Forelimb muscle (tissue), 1 donor: ENCODE measurements around the gene CDKL1. TPM values are rescaled to one million over a fixed set of nuclear protein-coding genes. Genes with fewer than 3 reads are reported as not detected.

ENCODE experiments used
- polyA plus RNA-seq: library from polyadenylated mRNA; unstranded; fragments of 120-200 nt; gene quantifications from one replicate; pipeline ENCODE4 v1.2.1, GENCODE V29; 2013; ENCODE audit not compliant: insufficient read length

CDKL1 gene
- polyA plus RNA-seq, 1 donor = 3.7 TPM

Other genes with a start within 250 kb of the CDKL1 start
- 37.1 TPM for gene SOS2, start 165.3 kb downstream of the CDKL1 start, polyA plus RNA-seq
- 6.8 TPM for gene L2HGDH, start 84.7 kb downstream of the CDKL1 start, polyA plus RNA-seq
- gene DMAC2L, start 84.6 kb downstream of the CDKL1 start, polyA plus RNA-seq = 16.8 TPM
- gene MAP4K5, start 135.7 kb upstream of the CDKL1 start, polyA plus RNA-seq = 29.5 TPM
- gene ATL1, start 163.3 kb upstream of the CDKL1 start, polyA plus RNA-seq = 6.1 TPM